NCI-H187 (cell line): ENCODE data around the gene SAMD3.
"Not testable (repeated sequence)": the region's sequence is repeated elsewhere in the genome, so short reads cannot be mapped to it uniquely, and the experiment has no call there.

ENCODE experiments used
- DNase-seq, 2 experiments: peaks; one replicate each; lab custom pipeline; 2025; lab: John Stamatoyannopoulos, UW

The SAMD3 gene

DNA sequence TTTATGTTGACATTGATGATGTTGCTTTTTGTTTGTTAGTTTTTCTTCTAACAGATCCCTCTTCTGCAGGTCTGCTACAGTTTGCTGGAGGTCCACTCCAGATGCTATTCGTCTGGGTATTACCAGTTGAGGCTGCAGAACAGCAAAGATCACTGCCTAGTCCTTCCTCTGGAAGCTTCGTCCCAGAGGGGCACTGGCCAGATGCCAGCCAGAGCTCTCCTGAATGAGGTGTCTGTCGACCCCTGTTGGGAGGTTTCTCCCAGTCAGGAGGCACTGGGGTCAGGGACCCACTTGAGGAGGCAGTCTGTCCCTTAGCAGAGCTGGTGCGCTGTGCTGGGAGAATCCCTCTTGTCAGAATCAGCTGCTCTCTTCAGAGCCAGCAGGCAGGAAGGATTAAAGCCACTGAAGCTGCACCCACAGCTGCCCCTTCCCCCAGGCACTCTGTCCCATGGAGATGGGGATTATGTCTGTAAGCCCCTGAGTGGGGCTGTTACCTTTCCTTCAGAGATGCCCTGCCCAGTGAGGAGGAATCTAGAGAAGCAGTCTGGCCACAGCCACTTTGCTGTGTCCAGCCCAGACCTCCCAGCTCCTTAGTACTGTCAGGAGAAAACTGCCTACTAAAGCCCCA is 49.3 kb downstream of the SAMD3 start:
- not testable (repeated sequence) for DNase-seq

DNA sequence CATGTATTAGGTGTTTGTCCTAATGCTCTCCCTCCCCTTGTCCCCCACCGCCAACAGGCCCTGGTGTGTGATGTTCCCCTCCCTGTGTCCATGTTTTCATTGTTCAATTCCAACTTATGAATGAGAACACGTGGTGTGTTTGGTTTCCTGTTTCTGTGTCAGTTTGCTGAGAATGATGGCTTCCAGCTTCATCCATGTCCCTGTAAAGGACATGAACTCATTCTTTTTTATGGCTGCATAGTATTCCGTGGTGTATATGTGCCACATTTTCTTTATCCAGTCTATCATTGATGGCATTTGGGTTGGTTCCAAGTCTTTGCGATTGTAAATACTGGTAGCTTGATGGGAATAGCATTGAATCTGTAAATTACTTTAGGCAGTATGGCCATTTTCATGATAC is 52.6 kb downstream of the SAMD3 start:
- not testable (repeated sequence) for DNase-seq

DNA sequence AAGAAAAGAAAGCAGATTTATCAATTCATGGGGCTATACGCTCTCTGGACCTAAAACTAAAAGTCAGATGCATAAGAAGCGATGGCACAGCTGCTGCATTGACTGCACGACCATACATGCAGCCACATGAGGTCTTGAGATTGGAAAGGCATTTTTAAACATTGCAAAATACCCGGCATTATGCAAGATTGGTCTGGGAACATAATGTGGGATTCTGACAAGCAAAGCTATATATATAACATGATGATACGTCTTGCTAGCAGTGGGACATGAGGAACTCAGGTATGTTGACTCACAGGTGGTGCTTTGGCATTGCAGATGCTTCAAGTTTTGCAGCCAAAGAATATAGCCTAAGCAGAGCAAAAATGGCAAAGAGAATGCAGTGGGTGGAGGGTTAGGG is 55.1 kb downstream of the SAMD3 start:
- no peak for DNase-seq

DNA sequence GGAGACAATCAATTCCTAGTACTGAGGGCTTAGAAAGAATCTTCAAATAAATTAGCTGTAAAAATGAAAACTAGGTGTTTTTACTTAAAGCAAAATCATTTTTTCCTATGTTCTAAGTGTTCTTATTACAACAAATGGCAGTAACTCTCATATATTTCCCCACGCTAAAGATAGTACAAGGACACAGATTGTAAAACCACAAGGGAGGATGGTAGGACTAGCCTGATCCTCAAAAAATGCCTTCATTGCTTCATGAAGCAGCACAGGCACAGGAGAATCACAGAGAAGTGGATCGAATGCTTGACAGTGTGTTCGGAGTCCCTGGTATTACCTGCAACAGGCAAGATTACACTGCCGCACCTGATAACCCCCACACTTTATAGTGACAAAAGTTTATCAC is 58.5 kb downstream of the SAMD3 start:
- DNase-seq: no peak

DNA sequence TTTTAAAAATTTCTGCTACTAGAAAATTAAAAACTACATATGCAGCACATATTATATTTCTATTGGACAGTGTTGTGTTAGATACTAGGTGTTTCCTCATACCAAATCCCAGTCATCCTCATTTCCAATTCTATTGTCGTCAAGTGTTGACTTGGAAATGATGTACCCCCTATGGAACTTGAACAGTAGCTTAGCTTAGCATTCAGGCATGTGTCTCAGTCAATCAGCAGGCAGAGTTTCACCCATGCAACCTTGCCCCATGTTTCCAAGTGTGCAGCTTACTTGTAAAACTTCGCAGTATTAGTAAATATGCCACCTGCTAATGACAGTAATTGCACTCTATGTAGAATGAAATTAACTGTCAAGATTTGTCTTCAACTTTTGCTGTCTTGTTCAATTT is 59.5 kb downstream of the SAMD3 start:
- no peak for DNase-seq

DNA sequence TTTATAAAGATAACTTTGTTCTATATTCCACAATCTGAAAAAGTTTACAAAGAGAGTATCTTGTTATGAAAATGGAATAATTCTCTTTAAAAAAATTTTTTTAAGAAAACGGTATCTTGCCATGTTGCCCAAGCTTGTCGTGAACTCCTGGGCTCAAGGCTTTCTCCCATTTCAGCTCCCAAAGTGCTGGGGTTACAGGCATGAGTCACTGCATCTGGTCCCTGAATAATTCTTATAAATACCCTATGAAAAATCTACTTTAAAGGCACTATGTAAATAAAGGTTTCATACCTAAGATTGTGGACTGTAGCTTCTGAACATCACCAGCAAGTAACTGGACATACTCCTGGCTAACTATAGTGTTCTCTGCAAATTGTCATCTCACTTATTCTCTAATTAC is 60.3 kb downstream of the SAMD3 start:
- no peak for DNase-seq

GRCh38 chr6:130161683-130162404 is 60.9 kb downstream of the SAMD3 start:
- DNase-seq: no peak

- DNase-seq: no peak
These were observed 62.8 kb downstream of the SAMD3 start for GRCh38 chr6:130159956-130160355.

GRCh38 chr6:130158548-130158947 is 64.2 kb downstream of the SAMD3 start:
- no peak for DNase-seq

DNA sequence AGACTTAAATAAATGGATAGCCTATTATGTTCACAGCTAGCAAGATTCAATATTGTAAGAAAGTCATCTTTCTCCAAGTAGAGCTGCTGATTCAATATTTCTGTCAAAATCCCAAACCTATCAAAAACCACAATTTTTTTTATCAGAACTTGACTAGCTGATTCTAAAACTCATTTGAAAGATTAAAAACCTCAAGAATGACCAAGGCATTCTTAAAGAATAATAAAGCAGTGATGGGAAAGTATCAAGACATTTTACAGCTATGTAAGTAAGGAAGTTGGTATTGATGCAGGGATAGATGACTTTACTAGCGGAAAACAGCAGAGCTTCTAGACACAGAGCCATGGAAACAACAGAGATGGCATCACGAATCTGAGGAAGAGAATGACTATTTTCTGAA is 64.7 kb downstream of the SAMD3 start:
- no peak for DNase-seq

DNA sequence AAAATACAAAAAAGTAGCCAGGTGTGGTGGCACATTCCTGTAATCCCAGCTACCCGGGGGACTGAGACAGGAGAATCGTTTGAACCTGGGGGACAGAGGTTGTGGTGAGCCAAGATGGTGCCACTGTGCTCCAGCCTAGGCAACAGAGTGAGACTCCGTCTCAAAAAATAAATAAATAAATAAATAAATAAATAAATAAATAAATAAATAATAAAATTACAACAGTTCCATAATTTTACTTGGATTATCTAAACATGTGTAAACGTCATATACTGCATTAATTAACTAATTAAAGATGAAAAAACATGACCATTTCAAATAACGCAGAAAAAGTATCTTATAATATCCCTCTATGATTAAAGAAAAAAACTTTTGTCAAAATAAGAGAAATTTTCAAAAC is 65.8 kb downstream of the SAMD3 start:
- DNase-seq: no peak

DNA sequence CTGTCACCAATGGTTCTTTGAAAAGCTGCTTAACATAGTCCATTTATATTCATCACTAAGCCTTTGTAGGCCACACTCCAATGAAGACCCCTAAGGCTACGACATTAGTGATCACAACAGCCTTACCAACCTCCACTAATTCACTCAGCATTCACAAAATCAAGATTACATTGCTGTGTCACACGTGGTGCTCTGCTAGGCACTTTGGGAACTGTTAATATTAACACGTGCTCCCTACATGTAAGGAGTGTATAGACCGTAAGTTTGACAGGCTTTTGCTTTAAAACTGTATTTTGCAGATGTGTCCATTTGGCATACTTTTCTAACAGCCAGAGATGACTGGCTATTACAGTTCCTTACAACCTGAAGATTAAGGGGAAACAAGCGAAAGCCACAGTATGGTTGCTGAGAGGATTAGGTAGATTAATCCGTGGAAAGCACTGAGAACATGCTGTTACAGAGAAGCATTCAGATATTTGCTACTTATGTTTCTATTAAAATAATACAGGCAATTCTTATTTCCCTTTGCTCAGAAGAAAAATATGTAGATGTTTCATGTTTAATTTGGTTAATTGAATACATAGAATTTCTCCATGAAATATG is 69.7 kb downstream of the SAMD3 start:
- no peak for DNase-seq

GRCh38 chr6:130150906-130151305 is 71.8 kb downstream of the SAMD3 start:
- DNase-seq: no peak

- not testable (repeated sequence) for DNase-seq
These were observed 73.7 kb downstream of the SAMD3 start for GRCh38 chr6:130149016-130149415.

GRCh38 chr6:130148181-130148580 is 74.6 kb downstream of the SAMD3 start:
- DNase-seq: no peak

DNA sequence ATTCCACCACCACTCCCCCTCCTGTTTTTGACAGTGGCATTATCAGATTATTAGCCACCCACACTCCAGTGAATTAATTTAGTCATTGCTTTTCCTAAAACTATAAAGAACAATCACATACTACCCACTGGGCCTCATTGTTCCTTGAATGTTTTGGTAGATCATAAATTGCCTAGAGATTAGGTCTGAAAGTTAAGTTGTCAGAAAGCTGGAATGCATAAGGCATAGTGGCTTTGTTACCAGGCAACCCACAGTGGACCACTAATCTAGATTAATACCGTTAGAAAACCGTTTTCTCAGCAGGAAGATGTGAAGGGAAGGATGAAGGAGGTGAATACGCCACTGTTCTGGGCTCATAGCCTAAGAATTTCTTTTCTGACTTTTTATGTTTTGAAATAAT is 75.6 kb downstream of the SAMD3 start:
- DNase-seq: no peak

DNA sequence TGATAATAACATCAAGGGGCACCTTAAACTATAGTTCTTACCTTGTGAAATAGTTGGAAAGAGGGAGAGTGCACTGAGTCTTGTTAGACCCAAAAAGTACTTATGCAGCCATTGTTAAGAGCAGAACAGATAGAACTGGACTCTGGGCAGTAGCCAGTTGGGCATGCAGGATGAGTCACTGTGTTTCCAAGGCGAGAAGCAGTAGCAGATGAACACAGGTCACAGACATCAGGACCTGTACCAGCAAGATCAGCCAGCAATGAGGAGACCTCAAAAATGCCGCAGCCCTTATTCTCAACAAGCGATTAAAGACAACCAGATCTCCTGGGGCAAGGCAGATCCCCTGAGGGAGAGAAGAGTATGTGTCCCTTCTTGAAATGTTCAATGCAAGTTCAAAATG is 79.0 kb downstream of the SAMD3 start:
- DNase-seq: no peak

GRCh38 chr6:130140084-130140483 is 82.7 kb downstream of the SAMD3 start:
- DNase-seq: no peak

- no peak for DNase-seq
These were observed 83.9 kb downstream of the SAMD3 start for GRCh38 chr6:130138909-130139242.

- DNase-seq: no peak
These were observed 84.4 kb downstream of the SAMD3 start for GRCh38 chr6:130138116-130138908.

GRCh38 chr6:130136798-130137197 is 86.0 kb downstream of the SAMD3 start:
- no peak for DNase-seq

GRCh38 chr6:130134582-130134981 is 88.2 kb downstream of the SAMD3 start:
- DNase-seq: no peak

GRCh38 chr6:130132286-130132701 is 90.5 kb downstream of the SAMD3 start:
- no peak for DNase-seq
